ENCODE data around the gene SV2C. TPM values are rescaled to one million over a fixed set of nuclear protein-coding genes. Genes with fewer than 3 reads are reported as not detected.
"Not testable (repeated sequence)": the region's sequence is repeated elsewhere in the genome, so short reads cannot be mapped to it uniquely, and the experiment has no call there.

SV2C gene
- total RNA-seq, 2 experiments from 2014 or later: 0.07 to 0.10 TPM

GRCh38 chr5:76356887-76357286 is 273.7 kb downstream of the SV2C start:
- no peaks in the 10 kb centered on the region for H3K36me3 Mint-ChIP-seq (ENCODE audit: low read depth)
- H3K27ac Mint-ChIP-seq: no peak overlapping the region
- POLR2A ChIA-PET: no interaction called here

GRCh38 chr5:76363352-76364225 is 280.4 kb downstream of the SV2C start:
- no peak overlapping the region for H3K27ac Mint-ChIP-seq
- POLR2A ChIA-PET: no interaction called here

More at GRCh38 chr5:76356887-76357286, 273.7 kb downstream of the SV2C start:
- Mint-ChIP-seq H3K4me3 (no peak overlapping the region), H3K4me1 (peaks cover 5% of the 10 kb centered on the region), H3K9me3 (no peaks in the 10 kb centered on the region), H3K27me3 (no peaks in the 10 kb centered on the region)
- CTCF ChIA-PET: no interaction called here
- no peak for DNase-seq

GRCh38 chr5:76364226-76364589 is 281.0 kb downstream of the SV2C start:
- Mint-ChIP-seq H3K4me3 (no peak overlapping the region), H3K27ac (no peak overlapping the region), H3K4me1 (peaks cover 11% of the 10 kb centered on the region), H3K27me3 (no peaks in the 10 kb centered on the region), H3K9me3 (peaks cover 3% of the 10 kb centered on the region), H3K36me3 (ENCODE audit: low read depth) (no peaks in the 10 kb centered on the region)
- ChIA-PET POLR2A (no interaction called here), CTCF (interaction anchor here (1.4 kb wide), 2 partner anchors 13 to 21 kb away, joined by 3 to 4 read pairs; no protein-coding TSS in a partner anchor)
- DNase-seq: no peak

More at GRCh38 chr5:76363352-76364225, 280.4 kb downstream of the SV2C start:
- no peaks in the 10 kb centered on the region for H3K27me3 Mint-ChIP-seq
- peaks cover 8% of the 10 kb centered on the region for H3K4me1 Mint-ChIP-seq
- no peak overlapping the region for H3K4me3 Mint-ChIP-seq
- H3K36me3 Mint-ChIP-seq (ENCODE audit: low read depth): no peaks in the 10 kb centered on the region
- CTCF ChIA-PET: interaction anchor here (0.6 to 1.4 kb wide), 5 partner anchors 10 to 225 kb away, joined by 3 to 8 read pairs (median 4); no protein-coding TSS in a partner anchor
- H3K9me3 Mint-ChIP-seq: no peaks in the 10 kb centered on the region
- no peak for DNase-seq

- Mint-ChIP-seq H3K9me3 (peaks cover 3% of the 10 kb centered on the region), H3K4me3 (no peak overlapping the region), H3K27me3 (no peaks in the 10 kb centered on the region), H3K4me1 (peaks cover 13% of the 10 kb centered on the region), H3K36me3 (ENCODE audit: low read depth) (no peaks in the 10 kb centered on the region), H3K27ac (no peak overlapping the region)
- ChIA-PET POLR2A (no interaction called here), CTCF (interaction anchor here (1.4 kb wide), 1 partner anchor 22 kb away, joined by 3 read pairs; no protein-coding TSS in a partner anchor)
- DNase-seq: no peak
These were observed 282.4 kb downstream of the SV2C start for GRCh38 chr5:76365561-76365960.

- H3K27me3 Mint-ChIP-seq: no peaks in the 10 kb centered on the region
- no peaks in the 10 kb centered on the region for H3K36me3 Mint-ChIP-seq (ENCODE audit: low read depth)
- no peak for DNase-seq
- POLR2A ChIA-PET: no interaction called here
- CTCF ChIA-PET: interaction anchor here (0.7 kb wide), 1 partner anchor 14 kb away, joined by 3 read pairs; no protein-coding TSS in a partner anchor
- peaks cover 10% of the 10 kb centered on the region for H3K4me1 Mint-ChIP-seq
- peaks cover 3% of the 10 kb centered on the region for H3K9me3 Mint-ChIP-seq
- H3K27ac Mint-ChIP-seq: no peak overlapping the region
- H3K4me3 Mint-ChIP-seq: no peak overlapping the region
These were observed 283.4 kb downstream of the SV2C start for GRCh38 chr5:76366596-76366995.

GRCh38 chr5:76367623-76368371 is 284.6 kb downstream of the SV2C start:
- Mint-ChIP-seq H3K4me3 (no peak overlapping the region), H3K27ac (no peak overlapping the region), H3K27me3 (no peaks in the 10 kb centered on the region), H3K4me1 (peaks cover 14% of the 10 kb centered on the region), H3K9me3 (peaks cover 3% of the 10 kb centered on the region), H3K36me3 (ENCODE audit: low read depth) (no peaks in the 10 kb centered on the region)
- no peak for DNase-seq
- POLR2A ChIA-PET: no interaction called here
- CTCF ChIA-PET: interaction anchor here (0.7 to 1.2 kb wide), 2 partner anchors 22 to 35 kb away, joined by 3 read pairs; partner anchors contain the start of gene IQGAP2

GRCh38 chr5:76368941-76369340 is 285.8 kb downstream of the SV2C start:
- CTCF ChIA-PET: interaction anchor here (1.2 kb wide), 1 partner anchor 34 kb away, joined by 3 read pairs; the partner anchor contains the start of gene IQGAP2
- H3K9me3 Mint-ChIP-seq: peaks cover 3% of the 10 kb centered on the region
- no peaks in the 10 kb centered on the region for H3K27me3 Mint-ChIP-seq
- POLR2A ChIA-PET: no interaction called here
- no peak for DNase-seq
- peaks cover 14% of the 10 kb centered on the region for H3K4me1 Mint-ChIP-seq
- H3K27ac Mint-ChIP-seq: no peak overlapping the region
- no peak overlapping the region for H3K4me3 Mint-ChIP-seq
- H3K36me3 Mint-ChIP-seq (ENCODE audit: low read depth): no peaks in the 10 kb centered on the region

GRCh38 chr5:76369668-76370067 is 286.5 kb downstream of the SV2C start:
- peaks cover 14% of the 10 kb centered on the region for H3K4me1 Mint-ChIP-seq
- H3K4me3 Mint-ChIP-seq; DNase-seq; H3K27ac Mint-ChIP-seq; H3K27me3 Mint-ChIP-seq; H3K36me3 Mint-ChIP-seq (ENCODE audit: low read depth); H3K9me3 Mint-ChIP-seq; POLR2A ChIA-PET: not testable (repeated sequence)
- CTCF ChIA-PET: interaction anchor here (1.0 kb wide), 1 partner anchor 9 kb away, joined by 3 read pairs; no protein-coding TSS in a partner anchor

GRCh38 chr5:76371960-76372322 is 288.8 kb downstream of the SV2C start:
- H3K36me3 Mint-ChIP-seq (ENCODE audit: low read depth): no peaks in the 10 kb centered on the region
- H3K4me3 Mint-ChIP-seq: no peak overlapping the region
- peaks cover 14% of the 10 kb centered on the region for H3K4me1 Mint-ChIP-seq
- H3K27me3 Mint-ChIP-seq: no peaks in the 10 kb centered on the region
- no peak for DNase-seq
- H3K9me3 Mint-ChIP-seq: peaks cover 3% of the 10 kb centered on the region
- POLR2A ChIA-PET: no interaction called here
- H3K27ac Mint-ChIP-seq: peak overlapping the region; percentile 25
- CTCF ChIA-PET: interaction anchor here (1.4 kb wide), 1 partner anchor 10 kb away, joined by 3 read pairs; no protein-coding TSS in a partner anchor

GRCh38 chr5:76372323-76373054 is 289.3 kb downstream of the SV2C start:
- POLR2A ChIA-PET: no interaction called here
- H3K27me3 Mint-ChIP-seq: no peaks in the 10 kb centered on the region
- H3K9me3 Mint-ChIP-seq: peaks cover 3% of the 10 kb centered on the region
- H3K27ac Mint-ChIP-seq: peak overlapping the region; percentile 25
- CTCF ChIA-PET: interaction anchor here (0.6 kb wide), 1 partner anchor 90 kb away, joined by 6 read pairs; no protein-coding TSS in a partner anchor
- no peak overlapping the region for H3K4me3 Mint-ChIP-seq
- no peaks in the 10 kb centered on the region for H3K36me3 Mint-ChIP-seq (ENCODE audit: low read depth)
- peaks cover 14% of the 10 kb centered on the region for H3K4me1 Mint-ChIP-seq
- no peak for DNase-seq

GRCh38 chr5:76376148-76376865 is 293.1 kb downstream of the SV2C start:
- H3K4me1 Mint-ChIP-seq: peaks cover 31% of the 10 kb centered on the region
- CTCF ChIA-PET: interaction anchor here (1.1 to 2.0 kb wide), 4 partner anchors 12 to 30 kb away, joined by 3 to 7 read pairs (median 4); no protein-coding TSS in a partner anchor
- DNase-seq: no peak

GRCh38 chr5:76376866-76377230 is 293.7 kb downstream of the SV2C start:
- Mint-ChIP-seq H3K4me3 (no peak overlapping the region), H3K4me1 (peaks cover 31% of the 10 kb centered on the region), H3K27ac (no peak overlapping the region), H3K27me3 (no peaks in the 10 kb centered on the region), H3K36me3 (ENCODE audit: low read depth) (no peaks in the 10 kb centered on the region), H3K9me3 (no peaks in the 10 kb centered on the region)
- CTCF ChIA-PET: interaction anchor here (1.0 to 2.0 kb wide), 2 partner anchors 17 to 197 kb away, joined by 3 to 4 read pairs; no protein-coding TSS in a partner anchor
- DNase-seq: no peak
- POLR2A ChIA-PET: no interaction called here

More at GRCh38 chr5:76376148-76376865, 293.1 kb downstream of the SV2C start:
- no peaks in the 10 kb centered on the region for H3K9me3 Mint-ChIP-seq
- H3K36me3 Mint-ChIP-seq (ENCODE audit: low read depth): no peaks in the 10 kb centered on the region
- POLR2A ChIA-PET: no interaction called here
- H3K27ac Mint-ChIP-seq: no peak overlapping the region
- no peaks in the 10 kb centered on the region for H3K27me3 Mint-ChIP-seq
- no peak overlapping the region for H3K4me3 Mint-ChIP-seq
